HepG2 (cell line): ENCODE measurements around the gene PLCG1. TPM values are rescaled to one million over a fixed set of nuclear protein-coding genes. Genes with fewer than 3 reads are reported as not detected.

Experiments
- BRD4 ChIP-seq: sonication (generic); formaldehyde crosslinking; IDR thresholded peaks from 2 replicates; pipeline ENCODE4 v1.4.0; 2020; ENCODE audit warnings: missing genetic modification reagents
- EED ChIP-seq: sonication (generic); formaldehyde crosslinking; IDR thresholded peaks from 2 replicates; pipeline ENCODE4 v1.5.0; 2020; ENCODE audit warnings: mild to moderate bottlenecking, missing genetic modification reagents
- ELF3 ChIP-seq: IDR thresholded peaks from 2 replicates; pipeline ENCODE4 v1.6.1; 2016; ENCODE audit warnings: missing genetic modification reagents, missing compliant biosample characterization
- ERF ChIP-seq: IDR thresholded peaks from 2 replicates; pipeline ENCODE4 v1.6.1; 2018; ENCODE audit warnings: missing biosample characterization, missing genetic modification reagents
- HOXA5 ChIP-seq: sonication (generic); formaldehyde crosslinking; IDR thresholded peaks from 2 replicates; pipeline ENCODE4 v1.4.0; 2020; ENCODE audit warnings: missing genetic modification reagents
- HOXA7 ChIP-seq: sonication (generic); formaldehyde crosslinking; IDR thresholded peaks from 2 replicates; pipeline ENCODE4 v1.8.1; 2022; ENCODE audit warnings: mild to moderate bottlenecking, missing genetic modification reagents, moderate library complexity
- IKZF5 ChIP-seq: IDR thresholded peaks from 2 replicates; pipeline ENCODE4 v1.6.1; 2018; ENCODE audit warnings: missing genetic modification reagents, mild to moderate bottlenecking, missing compliant biosample characterization
- KDM2A ChIP-seq: sonication (generic); formaldehyde crosslinking; IDR thresholded peaks from 2 replicates; pipeline ENCODE4 v1.4.0; 2020; ENCODE audit warnings: low read depth, missing genetic modification reagents, borderline replicate concordance
- MAFG ChIP-seq: sonication (generic); formaldehyde crosslinking; IDR thresholded peaks from 2 replicates; pipeline ENCODE4 v1.5.1; 2020; ENCODE audit warnings: mild to moderate bottlenecking, missing genetic modification reagents
- NFYB ChIP-seq: sonication (generic); formaldehyde crosslinking; IDR thresholded peaks from 2 replicates; pipeline ENCODE4 v1.4.0; 2020; ENCODE audit warnings: missing genetic modification reagents
- PRDM15 ChIP-seq: sonication (generic); formaldehyde crosslinking; IDR thresholded peaks from 2 replicates; pipeline ENCODE4 v1.4.0; 2020; ENCODE audit warnings: missing genetic modification reagents
- RARG ChIP-seq: sonication (generic); formaldehyde crosslinking; IDR thresholded peaks from 2 replicates; pipeline ENCODE4 v1.4.0; 2020; ENCODE audit warnings: low read depth, mild to moderate bottlenecking, missing genetic modification reagents
- RFXANK ChIP-seq: IDR thresholded peaks from 2 replicates; pipeline ENCODE4 v1.6.1; 2016
- RXRA ChIP-seq: sonication (generic); formaldehyde crosslinking; IDR thresholded peaks from 2 replicates; pipeline ENCODE4 v1.5.1; 2020; ENCODE audit warnings: missing genetic modification reagents
- SKI ChIP-seq: fragments of 450-650 bp; IDR thresholded peaks from one replicate; pipeline ENCODE4 v1.6.1; 2018; ENCODE audit warnings: mild to moderate bottlenecking; ENCODE audit not compliant: partially characterized antibody
- SMAD3 ChIP-seq: sonication (generic); formaldehyde crosslinking; IDR thresholded peaks from 2 replicates; pipeline ENCODE4 v1.4.0; 2020; ENCODE audit warnings: missing genetic modification reagents
- ZNF207 ChIP-seq: fragments of 450-650 bp; IDR thresholded peaks from 2 replicates; pipeline ENCODE4 v1.6.1; 2016; ENCODE audit warnings: antibody characterized with exemption, borderline replicate concordance
- ZNF232 ChIP-seq: sonication (generic); formaldehyde crosslinking; IDR thresholded peaks from 2 replicates; pipeline ENCODE4 v1.4.0; 2020; ENCODE audit warnings: missing genetic modification reagents, borderline replicate concordance
- ZNF30 ChIP-seq: sonication (generic); formaldehyde crosslinking; IDR thresholded peaks from 2 replicates; pipeline ENCODE4 v1.5.0; 2020; ENCODE audit warnings: mild to moderate bottlenecking, missing genetic modification reagents
- ZNF329 ChIP-seq: sonication (generic); formaldehyde crosslinking; IDR thresholded peaks from 2 replicates; pipeline ENCODE4 v1.9.0; 2021; ENCODE audit warnings: low read depth, mild to moderate bottlenecking, missing genetic modification reagents
- ZNF460 ChIP-seq: sonication (generic); formaldehyde crosslinking; IDR thresholded peaks from 2 replicates; pipeline ENCODE4 v1.5.1; 2020; ENCODE audit warnings: missing genetic modification reagents, mild to moderate bottlenecking, borderline replicate concordance
- ZNF513 ChIP-seq: sonication (generic); formaldehyde crosslinking; conservative IDR thresholded peaks from 2 replicates; pipeline ENCODE4 v1.5.0; 2020; ENCODE audit warnings: missing genetic modification reagents
- ZNF563 ChIP-seq: sonication (generic); formaldehyde crosslinking; IDR thresholded peaks from 2 replicates; pipeline ENCODE4 v1.8.0; 2022; ENCODE audit warnings: mild to moderate bottlenecking, moderate library complexity, missing genetic modification reagents
- ZNF576 ChIP-seq: sonication (generic); formaldehyde crosslinking; IDR thresholded peaks from 2 replicates; pipeline ENCODE4 v1.4.0; 2020; ENCODE audit warnings: mild to moderate bottlenecking, missing genetic modification reagents
- ZNF780A ChIP-seq: sonication (generic); formaldehyde crosslinking; IDR thresholded peaks from 2 replicates; pipeline ENCODE4 v1.8.0; 2022; ENCODE audit warnings: mild to moderate bottlenecking, missing genetic modification reagents, moderate library complexity
- polyA plus RNA-seq, 8 experiments: library from polyadenylated mRNA; depleted of rRNA in 3 of 8; stranded (reverse) in 7 of 8; unstranded in 1 of 8; fragments of >200 nt; fragmentation: Illumina TruSeq in 4 of 8; extraction: Trizol in 4 of 8; gene quantifications; 2 replicates each; pipeline versions ENCODE4 v1.2.1 to v1.2.3, GENCODE V29; 2011 to 2016; ENCODE audit warnings: low read depth in 4 of 8, missing spikeins in 1 of 8, mixed read lengths in 1 of 8; ENCODE audit not compliant: insufficient read depth in 1 of 8
- total RNA-seq, 5 experiments: library from RNA; depleted of rRNA; stranded (reverse); fragments of >200 nt; fragmentation: Illumina TruSeq; extraction: Trizol; gene quantifications; 2 replicates each; pipeline ENCODE4 v1.2.3, GENCODE V29; 2016; ENCODE audit warnings: low read depth in 1 of 5

The PLCG1 gene
- total and polyA plus RNA-seq, 2 of the 13 experiments (the other 11 are each of a cell fraction or from before 2014, with no cell fraction given), result 85.3 to 158 TPM

- TF ChIP-seq KDM2A (CRISPR knock-in tag) (peak; percentile 89), ZNF30 (no peak), PRDM15 (CRISPR knock-in tag) (no peak), RFXANK (no peak; the same call in 1 of the 2 replicates), ZNF576 (CRISPR knock-in tag) (no peak), EED (CRISPR knock-in tag) (peak; percentile 93), RARG (CRISPR knock-in tag) (no peak), BRD4 (CRISPR knock-in tag) (no peak), NFYB (CRISPR knock-in tag) (no peak), MAFG (CRISPR knock-in tag) (no peak), SMAD3 (CRISPR knock-in tag) (0 out of 2 replicates have a peak, but pooled peaks have one; percentile 51), HOXA7 (CRISPR knock-in tag) (no peak), ZNF780A (CRISPR knock-in tag) (no peak), ZNF513 (CRISPR knock-in tag) (no peak), IKZF5 (CRISPR knock-in tag) (peak; percentile 78; the same call in 1 of the 2 replicates), ERF (CRISPR knock-in tag) (peak; percentile 86), SKI (no peak), ELF3 (CRISPR knock-in tag) (peak; percentile 68; the same call in 1 of the 2 replicates), ZNF329 (CRISPR knock-in tag) (no peak), ZNF207 (no peak), ZNF460 (CRISPR knock-in tag) (no peak), ZNF232 (CRISPR knock-in tag) (0 out of 2 replicates have a peak, but pooled peaks have one; percentile 54), HOXA5 (no peak), RXRA (CRISPR knock-in tag) (peak; percentile 63), ZNF563 (CRISPR knock-in tag) (no peak)
Measured at GRCh38 chr20:41135187-41135887, 2.0 kb upstream of the PLCG1 start (continued).
